H1 (cell line): ENCODE data around the gene PPM1K. TPM values are rescaled to one million over a fixed set of nuclear protein-coding genes. Genes with fewer than 3 reads are reported as not detected.

ENCODE experiments used
- CTCF ChIA-PET: fragments of 300-600 bp; sonication (Branson Sonifier 250); formaldehyde crosslinking; loops from one replicate; lab custom pipeline; 2021; ENCODE audit not compliant: partially characterized antibody; lab: Charles Lee
- POLR2A ChIA-PET: fragments of 300-600 bp; sonication (Branson Sonifier 250); formaldehyde crosslinking; loops from one replicate; lab custom pipeline; 2021; ENCODE audit warnings: inconsistent platforms; ENCODE audit not compliant: partially characterized antibody; lab: Charles Lee
- DNase-seq, 2 experiments: peaks; one replicate each; pipeline versions ENCODE4 v3.0.0 to v3.0.0-alpha.2; 2010 to 2022; ENCODE audit warnings: low spot score in 2 of 2, low read depth in 1 of 2, mixed read lengths in 1 of 2
- FAIRE-seq: peaks from 2 replicates; lab custom pipeline; 2011; peaks lifted over from hg19 to GRCh38; lab: Jason Lieb, UNC
- H2AFZ ChIP-seq: 2 replicates; pipeline ENCODE4 v1.8.1; 2012; ENCODE audit warnings: low read length, inconsistent platforms
- H2AK5ac ChIP-seq: 2 replicates; pipeline ENCODE4 v1.6.1; 2013; ENCODE audit warnings: low read depth, low read length
- H2BK120ac ChIP-seq: replicated peaks from 2 replicates; pipeline ENCODE3; 2013; ENCODE audit warnings: low read depth, low read length, inconsistent platforms
- H2BK12ac ChIP-seq: 2 replicates; pipeline ENCODE4 v1.6.1; 2013; ENCODE audit warnings: low read depth, low read length
- H2BK15ac ChIP-seq: 2 replicates; pipeline ENCODE4 v1.6.1; 2013; ENCODE audit warnings: low read length
- H2BK20ac ChIP-seq: 2 replicates; pipeline ENCODE4 v1.6.1; 2013; ENCODE audit warnings: low read length
- H2BK5ac ChIP-seq: 2 replicates; pipeline ENCODE4 v1.6.1; 2013; ENCODE audit warnings: low read depth, low read length
- H3K14ac ChIP-seq: 2 replicates; pipeline ENCODE4 v1.6.1; 2013; ENCODE audit warnings: inconsistent platforms; ENCODE audit not compliant: insufficient read length
- H3K18ac ChIP-seq: 2 replicates; pipeline ENCODE4 v1.6.1; 2013; ENCODE audit warnings: low read length; ENCODE audit errors: extremely low read depth
- H3K23ac ChIP-seq: 2 replicates; pipeline ENCODE4 v1.6.1; 2013; ENCODE audit warnings: inconsistent platforms; ENCODE audit not compliant: insufficient read length
- H3K23me2 ChIP-seq: 2 replicates; pipeline ENCODE4 v1.6.1; 2013; ENCODE audit warnings: low read depth, low read length
- H3K27ac ChIP-seq: 2 replicates; pipeline ENCODE4 v1.6.1; 2011; ENCODE audit warnings: low read depth, low read length, inconsistent platforms
- H3K27me3 ChIP-seq, 4 experiments: replicated peaks in 1 of 4; 1 replicate in 1 of 4; 2 replicates in 3 of 4; pipeline versions ENCODE4 v1.6.1 to v1.8.1; 2011 to 2013; ENCODE audit warnings: low read length in 3 of 4, mild to moderate bottlenecking in 3 of 4, inconsistent platforms in 2 of 4, mixed read lengths in 2 of 4, moderate library complexity in 1 of 4; ENCODE audit not compliant: control insufficient read depth in 3 of 4, insufficient read depth in 3 of 4; ENCODE audit errors: extremely low read depth in 1 of 4
- H3K36me3 ChIP-seq, 4 experiments: 2 replicates each; pipeline versions ENCODE4 v1.6.1 to v1.8.1; 2011 to 2013; ENCODE audit warnings: mild to moderate bottlenecking in 4 of 4, low read length in 3 of 4, moderate library complexity in 2 of 4, control low read depth in 1 of 4, inconsistent platforms in 1 of 4; ENCODE audit not compliant: insufficient read depth in 4 of 4, control insufficient read depth in 2 of 4
- H3K4ac ChIP-seq: replicated peaks from 2 replicates; pipeline ENCODE3; 2013; ENCODE audit warnings: low read length, low read depth, mixed read lengths, inconsistent platforms; ENCODE audit not compliant: insufficient read length
- H3K4me1 ChIP-seq, 4 experiments: replicated peaks in 1 of 4; 1 replicate in 1 of 4; 2 replicates in 3 of 4; pipeline versions ENCODE4 v1.6.1 to v1.8.1; 2011 to 2013; ENCODE audit warnings: low read length in 3 of 4, inconsistent platforms in 2 of 4, mixed read lengths in 1 of 4; ENCODE audit not compliant: insufficient read depth in 4 of 4, control insufficient read depth in 3 of 4
- H3K4me2 ChIP-seq, 2 experiments: 2 replicates each; pipeline versions ENCODE4 v1.6.1 to v1.8.1; 2011 to 2013; ENCODE audit warnings: low read depth in 2 of 2, low read length in 2 of 2, control low read depth in 1 of 2, inconsistent platforms in 1 of 2, mild to moderate bottlenecking in 1 of 2; ENCODE audit not compliant: insufficient read depth in 1 of 2
- H3K4me3 ChIP-seq, 4 experiments: fragments of 200-600, 300-600 bp in 1 of 4; sonication (generic), shearing (Covaris generic), sonication (Bioruptor Twin) in 1 of 4; 2 replicates each; pipeline versions ENCODE4 v1.5.1 to v1.8.1; 2011 to 2016; ENCODE audit warnings: low read length in 4 of 4, low read depth in 3 of 4, control low read depth in 2 of 4, inconsistent platforms in 2 of 4, mild to moderate bottlenecking in 2 of 4, mixed read lengths in 1 of 4, moderate library complexity in 1 of 4; ENCODE audit not compliant: insufficient read depth in 2 of 4; ENCODE audit errors: extremely low read depth in 1 of 4
- H3K56ac ChIP-seq: replicated peaks from 2 replicates; pipeline ENCODE3; 2013; ENCODE audit warnings: low read depth, mild to moderate bottlenecking, mixed read lengths, low read length, inconsistent platforms; ENCODE audit not compliant: insufficient read length
- H3K79me1 ChIP-seq: 2 replicates; pipeline ENCODE4 v1.6.1; 2013; ENCODE audit warnings: low read depth, low read length, control low read depth
- H3K79me2 ChIP-seq, 2 experiments: 2 replicates each; pipeline versions ENCODE4 v1.6.1 to v1.8.1; 2012 to 2013; ENCODE audit warnings: low read length in 2 of 2, mild to moderate bottlenecking in 2 of 2, inconsistent platforms in 1 of 2; ENCODE audit not compliant: insufficient read depth in 2 of 2, control insufficient read depth in 1 of 2
- H3K9ac ChIP-seq, 4 experiments: replicated peaks in 1 of 4; 1 replicate in 1 of 4; 2 replicates in 3 of 4; pipeline versions ENCODE4 v1.6.1 to v1.8.1; 2011 to 2013; ENCODE audit warnings: low read depth in 3 of 4, low read length in 3 of 4, control low read depth in 2 of 4, mild to moderate bottlenecking in 2 of 4, moderate library complexity in 2 of 4, inconsistent platforms in 1 of 4; ENCODE audit errors: extremely low read depth in 1 of 4
- H3K9me3 ChIP-seq, 2 experiments: 2 replicates each; pipeline versions ENCODE4 v1.6.1 to v1.8.1; 2012 to 2013; ENCODE audit warnings: mild to moderate bottlenecking in 2 of 2, moderate library complexity in 2 of 2, control low read depth in 1 of 2, inconsistent platforms in 1 of 2, low read depth in 1 of 2, low read length in 1 of 2, mixed read lengths in 1 of 2; ENCODE audit not compliant: insufficient read depth in 2 of 2
- H4K20me1 ChIP-seq, 2 experiments: replicated peaks in 1 of 2; 2 replicates each; pipeline versions ENCODE3 to v1.8.1; 2011 to 2013; ENCODE audit warnings: inconsistent platforms in 2 of 2, low read length in 2 of 2, mild to moderate bottlenecking in 1 of 2; ENCODE audit not compliant: insufficient read depth in 2 of 2, control insufficient read depth in 1 of 2
- H4K5ac ChIP-seq: 2 replicates; pipeline ENCODE4 v1.6.1; 2013; ENCODE audit warnings: low read length, low read depth, mixed read lengths, inconsistent platforms; ENCODE audit not compliant: insufficient read length
- H4K8ac ChIP-seq: 2 replicates; pipeline ENCODE4 v1.8.0; 2013; ENCODE audit warnings: mild to moderate bottlenecking, moderate library complexity, low read length, inconsistent platforms; ENCODE audit not compliant: insufficient read depth; ENCODE audit errors: extremely low read depth
- H4K91ac ChIP-seq: replicated peaks from 2 replicates; pipeline ENCODE3; 2013; ENCODE audit warnings: low read length, mixed read lengths, inconsistent platforms; ENCODE audit not compliant: insufficient read length
- BACH1 ChIP-seq: IDR thresholded peaks from 2 replicates; pipeline ENCODE4 v1.6.1; 2012; ENCODE audit warnings: low read length, improper control_type of control experiment
- WGBS, 2 experiments: shearing (Covaris generic) in 1 of 2; methylation state at CpG; one replicate each; pipeline versions ENCODE4 v1.1.6 to v1.1.7; 2013 to 2015; ENCODE audit warnings: low lambda C conversion rate in 2 of 2, mixed read lengths in 2 of 2, inconsistent platforms in 1 of 2, low coverage in 1 of 2, missing lambda C conversion rate in 1 of 2; ENCODE audit not compliant: insufficient replicate concordance in 2 of 2, insufficient coverage in 1 of 2, insufficient read length in 1 of 2; ENCODE audit errors: extremely low coverage in 1 of 2, missing lambda C conversion rate in 1 of 2; 5-methylcytosine and 5-hydroxymethylcytosine counted together
- polyA plus RNA-seq, 7 experiments: library from polyadenylated mRNA; depleted of rRNA in 3 of 7; stranded (reverse) in 5 of 7; unstranded in 2 of 7; fragments of >200 nt in 5 of 7; fragments of 200-250 nt in 2 of 7; gene quantifications; 1 replicate in 5 of 7; 2 replicates in 1 of 7; 4 replicates in 1 of 7; pipeline versions ENCODE4 v1.2.1 to v1.2.3, GENCODE V29; 2011 to 2013; ENCODE audit warnings: missing spikeins in 2 of 7, mixed read lengths in 2 of 7
- total RNA-seq: library from RNA; stranded (reverse); fragmentation: NEBNext Ultra II Directional; extraction: Animal tissue kit (Norgen Biotek cat#: 25700); gene quantifications from 2 replicates; pipeline ENCODE4 v1.2.1, GENCODE V29; 2021

The PPM1K gene
- total and polyA plus RNA-seq, 2 of the 8 experiments (the other 6 are each of a cell fraction or from before 2014, with no cell fraction given), result 4.2 to 10.7 TPM

GRCh38 chr4:88216395-88216794, 68.0 kb downstream of the PPM1K start:
- Histone ChIP-seq H2BK20ac (no peak overlapping the region), H3K56ac (no peak overlapping the region), H3K4me3 (no peak overlapping the region), H3K9ac (no peak overlapping the region), H3K79me1 (no peaks in the 10 kb centered on the region), H3K9me3 (no peaks in the 10 kb centered on the region), H4K5ac (no peak overlapping the region), H2BK15ac (no peak overlapping the region), H2BK5ac (no peak overlapping the region), H3K79me2 (no peaks in the 10 kb centered on the region), H2BK12ac (no peak overlapping the region), H2AFZ (no peak overlapping the region), H4K20me1 (no peaks in the 10 kb centered on the region), H3K23ac (no peak overlapping the region), H3K23me2 (no peaks in the 10 kb centered on the region), H3K4me2 (no peak overlapping the region), H3K27me3 (no peaks in the 10 kb centered on the region), H3K4ac (no peak overlapping the region), H3K36me3 (no peaks in the 10 kb centered on the region), H2AK5ac (no peak overlapping the region), H2BK120ac (no peak overlapping the region), H4K91ac (no peak overlapping the region), H3K27ac (no peak overlapping the region), H4K8ac (no peak overlapping the region), H3K18ac (no peak overlapping the region), H3K14ac (no peak overlapping the region), H3K4me1 (peaks cover 0 to 2% (median under 1%) of the 10 kb centered on the region in 4 experiments; a peak in 2 of 7 replicates)
- no peak for TF ChIP-seq BACH1
- FAIRE-seq (no peak), DNase-seq (peak in 1 of 2 experiments; percentile 19)
- POLR2A ChIA-PET, result interaction anchor here (0.7 kb wide), 1 partner anchor 307 kb away, joined by 3 read pairs; the partner anchor contains the start of gene PYURF
- CTCF ChIA-PET, result interaction anchor here (0.6 to 8.3 kb wide), 13 partner anchors 11 to 369 kb away, joined by 3 to 112 read pairs (median 4); partner anchors contain the start of gene HERC5
- 93% methylated on average over 6 of the region's 6 CpGs; no CpG with 5 or more reads in 1 of the 2 experiments for WGBS, 2 experiments
